ENCODE data around the gene NDUFB3. TPM values are rescaled to one million over a fixed set of nuclear protein-coding genes. Genes with fewer than 3 reads are reported as not detected.
"Not testable (repeated sequence)": the region's sequence is repeated elsewhere in the genome, so short reads cannot be mapped to it uniquely, and the experiment has no call there.

NDUFB3 gene
- total and polyA plus RNA-seq, 11 donors = 197 to 496 (median 348) TPM

- no peaks in the 10 kb centered on the region for H3K27me3 ChIP-seq
- peaks cover 0 to 4% (median 0%) of the 10 kb centered on the region in 12 donors for H3K9me3 ChIP-seq
- H3K27ac ChIP-seq = no peak overlapping the region
- TF ChIP-seq CTCF (IDR thresholded peaks at IDR 0.05) = no peak
- no peak for TF ChIP-seq POLR2A (IDR thresholded peaks at IDR 0.05)
- H3K4me3 ChIP-seq = no peak overlapping the region
- WGBS, 4 donors = 92 to 97% (median 96%) methylated on average over 2 of the region's 2 CpGs
- intact Hi-C loops (cut with DNase I) = no loop called here
- H3K4me1 ChIP-seq = peaks cover 0 to 7% (median 0%) of the 10 kb centered on the region in 12 donors
- peaks cover 0 to 15% (median 3%) of the 10 kb centered on the region in 9 donors for H3K36me3 ChIP-seq
- DNase-seq = no peak
- ATAC-seq = no peak
Observed at GRCh38 chr2:201038855-201039254, 32.9 kb upstream of the NDUFB3 start.

GRCh38 chr2:201040867-201041628, 30.8 kb upstream of the NDUFB3 start:
- 75 to 82% (median 82%) methylated on average over 4 of the region's 4 CpGs for WGBS, 4 donors
- ATAC-seq = no peak

GRCh38 chr2:201042451-201042850, 29.4 kb upstream of the NDUFB3 start:
- WGBS, 4 donors = 97 to 98% (median 98%) methylated on average over 6 to 36 of the region's 36 CpGs
- DNase-seq; H3K9me3 ChIP-seq; H3K27ac ChIP-seq; H3K4me1 ChIP-seq; H3K4me3 ChIP-seq; intact Hi-C loops (cut with DNase I); ATAC-seq; H3K27me3 ChIP-seq: not testable (repeated sequence)
- peaks cover 0 to 28% (median 5%) of the 10 kb centered on the region in 9 donors for H3K36me3 ChIP-seq

More at GRCh38 chr2:201040867-201041628, 30.8 kb upstream of the NDUFB3 start:
- Histone ChIP-seq H3K4me1 (peaks cover 0 to 7% (median 0%) of the 10 kb centered on the region in 12 donors), H3K27me3 (no peaks in the 10 kb centered on the region), H3K4me3 (no peak overlapping the region), H3K9me3 (peaks cover 0 to 4% (median 0%) of the 10 kb centered on the region in 12 donors), H3K36me3 (peaks cover 0 to 28% (median 5%) of the 10 kb centered on the region in 9 donors), H3K27ac (no peak overlapping the region)
- no peak for DNase-seq
- TF ChIP-seq CTCF (IDR thresholded peaks at IDR 0.05) = no peak
- intact Hi-C loops (cut with DNase I) = no loop called here

GRCh38 chr2:201043050-201043449, 28.8 kb upstream of the NDUFB3 start:
- intact Hi-C loops (cut with DNase I); H3K27me3 ChIP-seq; H3K4me3 ChIP-seq; H3K4me1 ChIP-seq; H3K9me3 ChIP-seq; H3K27ac ChIP-seq; ATAC-seq; DNase-seq: not testable (repeated sequence)
- H3K36me3 ChIP-seq = peaks cover 0 to 28% (median 5%) of the 10 kb centered on the region in 9 donors
- WGBS, 4 donors = 89 to 94% (median 93%) methylated on average over 5 of the region's 5 CpGs

- Histone ChIP-seq H3K4me3 (no peak overlapping the region), H3K9me3 (peaks cover 0 to 10% (median 0%) of the 10 kb centered on the region in 12 donors), H3K36me3 (peaks cover 0 to 23% (median 5%) of the 10 kb centered on the region in 9 donors), H3K27me3 (no peaks in the 10 kb centered on the region), H3K4me1 (peaks cover 0 to 4% (median 0%) of the 10 kb centered on the region in 12 donors), H3K27ac (no peak overlapping the region)
- ATAC-seq (no peak), DNase-seq (no peak)
- TF ChIP-seq POLR2A (IDR thresholded peaks at IDR 0.05) = no peak
- TF ChIP-seq CTCF (IDR thresholded peaks at IDR 0.05) = no peak
- 90 to 97% (median 96%) methylated on average over 2 of the region's 2 CpGs for WGBS, 4 donors
- intact Hi-C loops (cut with DNase I) = no loop called here
Observed at GRCh38 chr2:201046881-201047280, 24.9 kb upstream of the NDUFB3 start.
